ENCODE results near the gene DLAT.
A peak's percentile ranks its signal among the peaks of the same experiment; 100 is the strongest.

The DLAT gene

DNA sequence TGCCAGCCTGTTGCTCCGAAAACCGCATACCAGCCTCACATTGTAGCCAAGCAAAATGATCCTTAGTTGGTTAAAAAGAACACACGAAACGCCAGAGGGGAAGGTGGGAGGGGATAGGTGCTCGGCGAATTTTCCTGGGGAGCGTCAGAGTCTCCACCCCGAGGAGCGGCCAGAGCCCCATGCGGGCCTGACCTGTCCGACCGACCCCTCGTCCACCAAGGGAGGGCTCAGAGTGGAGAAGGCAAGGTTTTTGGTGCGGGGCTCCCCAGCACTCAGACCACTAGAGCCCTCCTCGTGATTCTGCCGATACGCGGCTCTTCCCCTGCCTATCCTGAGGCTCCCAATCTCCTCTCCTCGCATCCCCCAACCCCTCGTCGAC lies 48.5 kb upstream of the DLAT start (continued):
- TF ChIP-seq ZNF530 (tag by site-specific recombination; IDR thresholded peaks at IDR 0.05; ENCODE audit: low read depth) (no peak), SALL2 (tag by site-specific recombination; IDR thresholded peaks at IDR 0.05; ENCODE audit: borderline replicate concordance) (no peak)

DNA sequence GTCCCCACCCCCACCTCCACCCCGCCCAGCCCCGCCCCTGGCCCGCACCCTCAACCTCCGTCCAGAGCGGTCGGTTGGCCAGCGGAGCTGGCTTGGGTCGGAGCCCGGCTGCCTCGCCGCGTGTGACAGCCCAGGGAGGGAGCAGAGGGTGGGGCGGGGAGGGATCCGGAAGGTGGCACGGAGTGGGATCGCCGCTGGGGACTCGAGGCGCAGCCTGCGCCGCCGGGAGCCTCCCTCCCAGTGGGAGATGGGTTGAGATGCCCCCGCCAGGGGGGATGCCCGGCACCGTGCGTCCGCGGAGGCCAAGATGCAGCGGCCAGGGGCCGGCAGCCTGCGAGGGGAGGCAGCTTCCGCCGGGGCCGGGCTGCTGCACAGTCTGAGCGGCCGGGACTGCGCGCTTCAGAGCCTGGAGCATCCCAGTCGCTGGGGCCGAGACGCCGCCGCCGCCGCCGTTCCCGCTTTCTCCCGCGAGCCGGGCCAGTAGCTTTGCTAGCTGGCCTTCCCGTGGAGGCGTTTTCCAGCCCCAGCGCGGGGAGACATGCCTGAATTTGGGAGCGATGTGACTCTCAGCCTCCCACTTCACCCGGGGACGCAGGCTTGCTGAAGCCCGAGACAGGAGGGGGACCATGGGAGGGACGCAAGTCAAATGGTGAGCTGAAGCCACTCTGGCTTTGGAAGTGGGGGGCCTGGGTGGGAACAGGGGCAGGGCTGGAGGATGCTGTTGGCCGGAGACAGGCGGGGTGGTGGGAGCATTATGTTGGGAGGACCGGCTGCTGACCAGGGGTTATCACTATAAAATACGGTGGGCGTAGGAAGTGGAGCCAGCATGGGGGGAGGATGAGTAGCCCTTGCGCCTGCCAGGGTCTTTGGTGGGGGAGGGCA lies 47.8 kb upstream of the DLAT start:
- CTCF ChIA-PET = interaction anchor here (0.7 to 7.8 kb wide), 4 partner anchors 16 to 99 kb away, joined by 3 to 166 read pairs (median 4); partner anchors contain the start of gene DIXDC1
- no peaks in the 10 kb centered on the region for H3K9me3 ChIP-seq (ENCODE audit: control insufficient read depth, insufficient read depth, low read depth, low read length)
- peak overlapping the region; percentile 55 for H3K4me3 ChIP-seq (ENCODE audit: low read depth, low read length)
- H3K27ac ChIP-seq (ENCODE audit: extremely low read depth, low read depth, low read length) = no peak overlapping the region; the same call in 1 of the 2 replicates
- POLR2A ChIA-PET = interaction anchor here (0.6 to 1.7 kb wide), 7 partner anchors 38 to 188 kb away, joined by 3 to 7 read pairs (median 4); partner anchors contain the start of genes ALG9 and DIXDC1
- H3K36me3 ChIP-seq (ENCODE audit: control insufficient read depth in 2 of 2, insufficient read depth in 1 of 2, low read length in 2 of 2) = peaks cover 0 to 17% of the 10 kb centered on the region in 2 experiments; a peak in 1 of 3 replicates
- peaks cover 13% of the 10 kb centered on the region for H3K4me1 ChIP-seq (ENCODE audit: control insufficient read depth, insufficient read depth, low read length)
- TF ChIP-seq, protein P1, sequence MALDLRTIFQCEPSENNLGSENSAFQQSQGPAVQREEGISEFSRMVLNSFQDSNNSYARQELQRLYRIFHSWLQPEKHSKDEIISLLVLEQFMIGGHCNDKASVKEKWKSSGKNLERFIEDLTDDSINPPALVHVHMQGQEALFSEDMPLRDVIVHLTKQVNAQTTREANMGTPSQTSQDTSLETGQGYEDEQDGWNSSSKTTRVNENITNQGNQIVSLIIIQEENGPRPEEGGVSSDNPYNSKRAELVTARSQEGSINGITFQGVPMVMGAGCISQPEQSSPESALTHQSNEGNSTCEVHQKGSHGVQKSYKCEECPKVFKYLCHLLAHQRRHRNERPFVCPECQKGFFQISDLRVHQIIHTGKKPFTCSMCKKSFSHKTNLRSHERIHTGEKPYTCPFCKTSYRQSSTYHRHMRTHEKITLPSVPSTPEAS (tag by site-specific recombination; IDR thresholded peaks at IDR 0.05) = no peak
- TF ChIP-seq, protein P2, sequence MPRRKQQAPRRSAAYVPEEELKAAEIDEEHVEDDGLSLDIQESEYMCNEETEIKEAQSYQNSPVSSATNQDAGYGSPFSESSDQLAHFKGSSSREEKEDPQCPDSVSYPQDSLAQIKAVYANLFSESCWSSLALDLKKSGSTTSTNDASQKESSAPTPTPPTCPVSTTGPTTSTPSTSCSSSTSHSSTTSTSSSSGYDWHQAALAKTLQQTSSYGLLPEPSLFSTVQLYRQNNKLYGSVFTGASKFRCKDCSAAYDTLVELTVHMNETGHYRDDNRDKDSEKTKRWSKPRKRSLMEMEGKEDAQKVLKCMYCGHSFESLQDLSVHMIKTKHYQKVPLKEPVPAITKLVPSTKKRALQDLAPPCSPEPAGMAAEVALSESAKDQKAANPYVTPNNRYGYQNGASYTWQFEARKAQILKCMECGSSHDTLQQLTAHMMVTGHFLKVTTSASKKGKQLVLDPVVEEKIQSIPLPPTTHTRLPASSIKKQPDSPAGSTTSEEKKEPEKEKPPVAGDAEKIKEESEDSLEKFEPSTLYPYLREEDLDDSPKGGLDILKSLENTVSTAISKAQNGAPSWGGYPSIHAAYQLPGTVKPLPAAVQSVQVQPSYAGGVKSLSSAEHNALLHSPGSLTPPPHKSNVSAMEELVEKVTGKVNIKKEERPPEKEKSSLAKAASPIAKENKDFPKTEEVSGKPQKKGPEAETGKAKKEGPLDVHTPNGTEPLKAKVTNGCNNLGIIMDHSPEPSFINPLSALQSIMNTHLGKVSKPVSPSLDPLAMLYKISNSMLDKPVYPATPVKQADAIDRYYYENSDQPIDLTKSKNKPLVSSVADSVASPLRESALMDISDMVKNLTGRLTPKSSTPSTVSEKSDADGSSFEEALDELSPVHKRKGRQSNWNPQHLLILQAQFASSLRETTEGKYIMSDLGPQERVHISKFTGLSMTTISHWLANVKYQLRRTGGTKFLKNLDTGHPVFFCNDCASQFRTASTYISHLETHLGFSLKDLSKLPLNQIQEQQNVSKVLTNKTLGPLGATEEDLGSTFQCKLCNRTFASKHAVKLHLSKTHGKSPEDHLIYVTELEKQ (tag by site-specific recombination; IDR thresholded peaks at IDR 0.05; ENCODE audit: borderline replicate concordance) = no peak
- no peak for TF ChIP-seq ZSCAN30 (tag by site-specific recombination; IDR thresholded peaks at IDR 0.05)
- no peak for TF ChIP-seq ZFP41 (tag by site-specific recombination; IDR thresholded peaks at IDR 0.05; ENCODE audit: borderline replicate concordance)
- no peak for TF ChIP-seq KLF8 (tag by site-specific recombination; IDR thresholded peaks at IDR 0.05)
- TF ChIP-seq ZNF174 (tag by site-specific recombination; IDR thresholded peaks at IDR 0.05) = no peak
- no peak for TF ChIP-seq ZNF248 (tag by site-specific recombination; IDR thresholded peaks at IDR 0.05)
- no peak for TF ChIP-seq ZNF155 (tag by site-specific recombination; IDR thresholded peaks at IDR 0.05)
- TF ChIP-seq ZNF239 (tag by site-specific recombination; IDR thresholded peaks at IDR 0.05) = no peak
- no peak for TF ChIP-seq ZSCAN16 (tag by site-specific recombination; IDR thresholded peaks at IDR 0.05)
- TF ChIP-seq ZNF658 (tag by site-specific recombination; IDR thresholded peaks at IDR 0.05) = no peak
- peak; percentile 53; the same call in 1 of the 2 replicates for TF ChIP-seq ZBTB20 (tag by site-specific recombination; IDR thresholded peaks at IDR 0.05)
- no peak for TF ChIP-seq BCL11A (tag by site-specific recombination; IDR thresholded peaks at IDR 0.05; ENCODE audit: low read depth)
- TF ChIP-seq ZSCAN23 (tag by site-specific recombination; IDR thresholded peaks at IDR 0.05) = no peak
- no peak for TF ChIP-seq ZNF10 (tag by site-specific recombination; IDR thresholded peaks at IDR 0.05)
- TF ChIP-seq ZFP3 (tag by site-specific recombination; IDR thresholded peaks at IDR 0.05; ENCODE audit: low read depth) = no peak
- TF ChIP-seq, protein P3, sequence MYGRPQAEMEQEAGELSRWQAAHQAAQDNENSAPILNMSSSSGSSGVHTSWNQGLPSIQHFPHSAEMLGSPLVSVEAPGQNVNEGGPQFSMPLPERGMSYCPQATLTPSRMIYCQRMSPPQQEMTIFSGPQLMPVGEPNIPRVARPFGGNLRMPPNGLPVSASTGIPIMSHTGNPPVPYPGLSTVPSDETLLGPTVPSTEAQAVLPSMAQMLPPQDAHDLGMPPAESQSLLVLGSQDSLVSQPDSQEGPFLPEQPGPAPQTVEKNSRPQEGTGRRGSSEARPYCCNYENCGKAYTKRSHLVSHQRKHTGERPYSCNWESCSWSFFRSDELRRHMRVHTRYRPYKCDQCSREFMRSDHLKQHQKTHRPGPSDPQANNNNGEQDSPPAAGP (tag by site-specific recombination; IDR thresholded peaks at IDR 0.05) = 0 out of 2 replicates have a peak, but pooled peaks have one; percentile 32
- no peak for TF ChIP-seq YY2 (tag by site-specific recombination; IDR thresholded peaks at IDR 0.05)
- TF ChIP-seq KLF16 (tag by site-specific recombination; IDR thresholded peaks at IDR 0.05) = 0 out of 2 replicates have a peak, but pooled peaks have one; percentile 22
- no peak for TF ChIP-seq SALL2 (tag by site-specific recombination; IDR thresholded peaks at IDR 0.05; ENCODE audit: borderline replicate concordance)
- TF ChIP-seq ZNF664 (tag by site-specific recombination; IDR thresholded peaks at IDR 0.05) = no peak
- TF ChIP-seq, protein P4, sequence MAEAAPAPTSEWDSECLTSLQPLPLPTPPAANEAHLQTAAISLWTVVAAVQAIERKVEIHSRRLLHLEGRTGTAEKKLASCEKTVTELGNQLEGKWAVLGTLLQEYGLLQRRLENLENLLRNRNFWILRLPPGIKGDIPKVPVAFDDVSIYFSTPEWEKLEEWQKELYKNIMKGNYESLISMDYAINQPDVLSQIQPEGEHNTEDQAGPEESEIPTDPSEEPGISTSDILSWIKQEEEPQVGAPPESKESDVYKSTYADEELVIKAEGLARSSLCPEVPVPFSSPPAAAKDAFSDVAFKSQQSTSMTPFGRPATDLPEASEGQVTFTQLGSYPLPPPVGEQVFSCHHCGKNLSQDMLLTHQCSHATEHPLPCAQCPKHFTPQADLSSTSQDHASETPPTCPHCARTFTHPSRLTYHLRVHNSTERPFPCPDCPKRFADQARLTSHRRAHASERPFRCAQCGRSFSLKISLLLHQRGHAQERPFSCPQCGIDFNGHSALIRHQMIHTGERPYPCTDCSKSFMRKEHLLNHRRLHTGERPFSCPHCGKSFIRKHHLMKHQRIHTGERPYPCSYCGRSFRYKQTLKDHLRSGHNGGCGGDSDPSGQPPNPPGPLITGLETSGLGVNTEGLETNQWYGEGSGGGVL (tag by site-specific recombination; IDR thresholded peaks at IDR 0.05) = peak; percentile 83
- TF ChIP-seq, protein P5, sequence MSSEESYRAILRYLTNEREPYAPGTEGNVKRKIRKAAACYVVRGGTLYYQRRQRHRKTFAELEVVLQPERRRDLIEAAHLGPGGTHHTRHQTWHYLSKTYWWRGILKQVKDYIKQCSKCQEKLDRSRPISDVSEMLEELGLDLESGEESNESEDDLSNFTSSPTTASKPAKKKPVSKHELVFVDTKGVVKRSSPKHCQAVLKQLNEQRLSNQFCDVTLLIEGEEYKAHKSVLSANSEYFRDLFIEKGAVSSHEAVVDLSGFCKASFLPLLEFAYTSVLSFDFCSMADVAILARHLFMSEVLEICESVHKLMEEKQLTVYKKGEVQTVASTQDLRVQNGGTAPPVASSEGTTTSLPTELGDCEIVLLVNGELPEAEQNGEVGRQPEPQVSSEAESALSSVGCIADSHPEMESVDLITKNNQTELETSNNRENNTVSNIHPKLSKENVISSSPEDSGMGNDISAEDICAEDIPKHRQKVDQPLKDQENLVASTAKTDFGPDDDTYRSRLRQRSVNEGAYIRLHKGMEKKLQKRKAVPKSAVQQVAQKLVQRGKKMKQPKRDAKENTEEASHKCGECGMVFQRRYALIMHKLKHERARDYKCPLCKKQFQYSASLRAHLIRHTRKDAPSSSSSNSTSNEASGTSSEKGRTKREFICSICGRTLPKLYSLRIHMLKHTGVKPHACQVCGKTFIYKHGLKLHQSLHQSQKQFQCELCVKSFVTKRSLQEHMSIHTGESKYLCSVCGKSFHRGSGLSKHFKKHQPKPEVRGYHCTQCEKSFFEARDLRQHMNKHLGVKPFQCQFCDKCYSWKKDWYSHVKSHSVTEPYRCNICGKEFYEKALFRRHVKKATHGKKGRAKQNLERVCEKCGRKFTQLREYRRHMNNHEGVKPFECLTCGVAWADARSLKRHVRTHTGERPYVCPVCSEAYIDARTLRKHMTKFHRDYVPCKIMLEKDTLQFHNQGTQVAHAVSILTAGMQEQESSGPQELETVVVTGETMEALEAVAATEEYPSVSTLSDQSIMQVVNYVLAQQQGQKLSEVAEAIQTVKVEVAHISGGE (tag by site-specific recombination; conservative IDR thresholded peaks at IDR 0.05; ENCODE audit: low read depth) = no peak; the same call in 1 of the 2 replicates

Data from HEK293 (cell line).